ENCODE measurements around the gene DIAPH2.

- TF ChIP-seq CTCF (IDR thresholded peaks at IDR 0.05; ENCODE audit: low read depth, low read length, poor library complexity, severe bottlenecking) (no peak), EZH2phosphoT487 (IDR thresholded peaks at IDR 0.05; ENCODE audit: borderline replicate concordance, low read length) (no peak)
These were observed 294.3 kb downstream of the DIAPH2 start for GRCh38 chrX:96978906-96979305.

All from DOHH2 (cell line).